ENCODE results near the gene SMARCB1.
"Not testable (repeated sequence)": the region's sequence is repeated elsewhere in the genome, so short reads cannot be mapped to it uniquely, and the experiment has no call there.

The SMARCB1 gene

GRCh38 chr22:23857606-23858483 is 71.1 kb downstream of the SMARCB1 start, which contains the start of gene SLC2A11:
SLC2A11 (plus strand) TSS chr22:23857875; CDS start chr22:23858000, 125 bp downstream.
- H3K27ac Mint-ChIP-seq = peak within 1 kb of the TSS; percentile 86
- peak within 1 kb of the TSS; percentile 92 for H3K4me3 Mint-ChIP-seq
- H3K9me3 Mint-ChIP-seq = no peaks in the 10 kb centered on the region
- no peaks in the 10 kb centered on the region for H3K36me3 Mint-ChIP-seq (ENCODE audit: low read depth)
- DNase-seq (ENCODE audit: low spot score) = peak; percentile 97
- H3K4me1 Mint-ChIP-seq (ENCODE audit: low read depth) = peaks cover 17% of the 10 kb centered on the region
- H3K27me3 Mint-ChIP-seq (ENCODE audit: low read depth) = peaks cover 7% of the 10 kb centered on the region

GRCh38 chr22:23858484-23858815 is 71.7 kb downstream of the SMARCB1 start:
- H3K36me3 Mint-ChIP-seq (ENCODE audit: low read depth) = no peaks in the 10 kb centered on the region
- H3K4me1 Mint-ChIP-seq (ENCODE audit: low read depth) = peaks cover 17% of the 10 kb centered on the region
- DNase-seq (ENCODE audit: low spot score) = no peak
- peak overlapping the region; percentile 92 for H3K4me3 Mint-ChIP-seq
- H3K9me3 Mint-ChIP-seq = no peaks in the 10 kb centered on the region
- H3K27me3 Mint-ChIP-seq (ENCODE audit: low read depth) = peaks cover 7% of the 10 kb centered on the region
- H3K27ac Mint-ChIP-seq = peak overlapping the region; percentile 75

DNA sequence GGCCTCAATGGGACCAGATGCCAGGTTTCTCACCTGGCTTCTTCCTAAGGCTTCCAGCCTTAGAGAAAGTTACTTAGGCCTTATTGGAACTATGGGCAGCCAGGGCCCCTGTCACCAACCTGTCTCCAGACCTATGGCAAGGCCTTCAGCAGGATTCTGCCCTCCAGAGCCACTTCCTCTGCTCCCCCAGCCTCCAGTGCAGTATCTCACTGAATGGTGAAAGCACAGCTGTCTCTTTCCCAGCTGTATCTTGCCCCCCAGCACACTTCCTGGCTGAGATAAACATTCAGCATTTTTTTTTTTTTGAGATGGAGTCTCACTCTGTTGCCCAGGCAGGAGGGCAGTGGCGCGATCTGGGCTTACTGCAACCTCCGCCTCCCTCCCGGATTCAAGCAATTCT is 72.4 kb downstream of the SMARCB1 start:
- peaks cover 17% of the 10 kb centered on the region for H3K4me1 Mint-ChIP-seq (ENCODE audit: low read depth)
- no peaks in the 10 kb centered on the region for H3K36me3 Mint-ChIP-seq (ENCODE audit: low read depth)
- H3K9me3 Mint-ChIP-seq = no peaks in the 10 kb centered on the region
- no peak for DNase-seq (ENCODE audit: low spot score)
- H3K27ac Mint-ChIP-seq = no peak overlapping the region
- H3K27me3 Mint-ChIP-seq (ENCODE audit: low read depth) = peaks cover 7% of the 10 kb centered on the region
- peak overlapping the region; percentile 92 for H3K4me3 Mint-ChIP-seq

DNA sequence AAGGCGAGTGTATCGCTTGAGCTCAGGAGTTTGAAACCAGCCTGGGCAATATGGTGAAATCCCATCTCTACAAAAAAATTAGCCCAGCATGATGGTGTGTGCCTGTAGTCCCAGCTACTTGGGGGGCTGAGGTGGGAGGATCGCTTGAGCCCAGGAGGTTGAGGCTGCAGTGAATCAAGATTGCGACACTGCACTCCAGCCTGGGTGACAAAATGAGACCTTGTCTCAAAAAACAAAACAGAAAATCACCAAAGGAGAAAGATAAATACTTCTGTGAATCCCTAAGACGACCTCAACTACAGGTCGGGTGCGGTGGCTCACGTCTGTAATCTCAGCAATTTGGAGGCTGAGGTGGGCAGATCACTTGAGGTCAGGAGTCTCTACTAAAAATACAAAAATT is 73.4 kb downstream of the SMARCB1 start:
- H3K4me1 Mint-ChIP-seq (ENCODE audit: low read depth) = peaks cover 17% of the 10 kb centered on the region
- not testable (repeated sequence) for H3K9me3 Mint-ChIP-seq; H3K36me3 Mint-ChIP-seq (ENCODE audit: low read depth); H3K4me3 Mint-ChIP-seq; H3K27me3 Mint-ChIP-seq (ENCODE audit: low read depth); DNase-seq (ENCODE audit: low spot score); H3K27ac Mint-ChIP-seq

DNA sequence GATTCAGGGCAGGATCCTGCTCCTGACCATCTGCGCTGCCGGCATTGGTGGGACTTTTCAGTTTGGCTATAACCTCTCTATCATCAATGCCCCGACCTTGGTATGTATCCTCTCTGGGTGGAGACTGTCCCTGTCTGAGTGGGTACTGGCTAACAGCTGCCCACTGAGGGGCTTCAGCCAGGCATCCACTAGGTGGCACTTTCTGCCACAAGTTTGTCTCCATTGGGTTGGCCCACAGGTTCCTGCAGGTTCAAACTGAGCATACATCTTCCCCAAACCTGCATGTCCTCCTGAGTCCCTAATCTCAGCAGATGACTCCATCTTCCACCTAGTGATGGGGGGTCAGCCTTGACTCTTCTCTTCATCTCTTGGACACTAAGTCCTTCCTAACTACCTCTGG is 75.3 kb downstream of the SMARCB1 start:
- no peak overlapping the region for H3K27ac Mint-ChIP-seq
- peaks cover 3% of the 10 kb centered on the region for H3K27me3 Mint-ChIP-seq (ENCODE audit: low read depth)
- H3K36me3 Mint-ChIP-seq (ENCODE audit: low read depth) = no peaks in the 10 kb centered on the region
- DNase-seq (ENCODE audit: low spot score) = peak; percentile 36
- H3K4me1 Mint-ChIP-seq (ENCODE audit: low read depth) = peaks cover 17% of the 10 kb centered on the region
- no peak overlapping the region for H3K4me3 Mint-ChIP-seq
- no peaks in the 10 kb centered on the region for H3K9me3 Mint-ChIP-seq

DNA sequence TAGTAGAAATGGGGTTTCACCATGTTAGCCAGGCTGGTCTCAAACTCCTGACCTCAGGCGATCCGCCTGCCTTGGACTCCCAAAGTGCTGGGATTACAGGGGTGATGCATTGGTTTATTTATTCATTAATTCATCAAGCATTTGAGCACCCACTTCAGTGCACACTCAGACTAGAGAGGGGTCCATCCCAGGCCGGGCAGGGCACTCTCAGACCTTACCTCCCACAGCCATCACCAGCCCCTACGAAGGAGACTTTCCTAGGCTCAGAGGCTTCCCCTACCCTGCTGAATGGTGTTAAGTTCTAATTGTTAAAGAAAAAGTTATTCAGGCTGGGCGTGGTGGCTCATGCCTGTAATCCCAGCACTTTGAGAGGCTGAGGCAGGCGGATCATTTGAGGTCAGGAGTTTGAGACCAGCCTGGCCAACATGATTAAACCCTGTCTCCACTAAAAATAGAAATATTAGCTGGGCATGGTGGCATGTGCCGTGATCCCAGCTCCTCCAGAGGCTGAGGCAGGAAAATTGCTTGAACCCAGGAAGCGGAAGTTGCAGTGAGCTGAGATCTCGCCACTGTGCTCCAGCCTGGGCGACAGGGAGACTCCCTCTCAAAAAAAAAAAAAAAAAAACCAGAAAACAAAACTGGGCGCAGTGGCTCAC is 77.9 kb downstream of the SMARCB1 start:
- not testable (repeated sequence) for H3K4me1 Mint-ChIP-seq (ENCODE audit: low read depth); H3K9me3 Mint-ChIP-seq; H3K27me3 Mint-ChIP-seq (ENCODE audit: low read depth); H3K27ac Mint-ChIP-seq; DNase-seq (ENCODE audit: low spot score); H3K4me3 Mint-ChIP-seq; H3K36me3 Mint-ChIP-seq (ENCODE audit: low read depth)

- Mint-ChIP-seq H3K4me3 (no peak overlapping the region), H3K36me3 (ENCODE audit: low read depth) (no peaks in the 10 kb centered on the region), H3K9me3 (no peaks in the 10 kb centered on the region), H3K27me3 (ENCODE audit: low read depth) (no peaks in the 10 kb centered on the region), H3K4me1 (ENCODE audit: low read depth) (no peaks in the 10 kb centered on the region), H3K27ac (no peak overlapping the region)
- DNase-seq (ENCODE audit: low spot score) = no peak
Observed at GRCh38 chr22:23868580-23868979, 81.8 kb downstream of the SMARCB1 start.

DNA sequence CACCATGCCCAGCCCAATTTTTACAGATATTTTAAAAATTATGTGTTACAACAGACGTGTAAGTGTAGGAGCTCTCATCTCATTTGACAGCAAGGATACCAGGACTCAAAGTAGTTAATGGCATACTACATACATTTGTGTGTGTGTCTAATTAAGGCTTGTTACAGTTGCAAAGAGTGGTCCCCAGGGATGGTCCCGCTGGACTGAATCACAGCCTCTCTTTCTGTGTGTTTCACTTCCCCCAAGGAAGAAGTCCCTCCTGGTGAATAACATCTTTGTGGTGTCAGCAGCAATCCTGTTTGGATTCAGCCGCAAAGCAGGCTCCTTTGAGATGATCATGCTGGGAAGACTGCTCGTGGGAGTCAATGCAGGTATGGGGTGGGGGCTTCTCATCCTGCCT is 88.1 kb downstream of the SMARCB1 start:
- no peaks in the 10 kb centered on the region for H3K36me3 Mint-ChIP-seq (ENCODE audit: low read depth)
- no peaks in the 10 kb centered on the region for H3K4me1 Mint-ChIP-seq (ENCODE audit: low read depth)
- H3K27ac Mint-ChIP-seq = no peak overlapping the region
- no peak for DNase-seq (ENCODE audit: low spot score)
- no peak overlapping the region for H3K4me3 Mint-ChIP-seq
- H3K9me3 Mint-ChIP-seq = no peaks in the 10 kb centered on the region
- no peaks in the 10 kb centered on the region for H3K27me3 Mint-ChIP-seq (ENCODE audit: low read depth)

- Mint-ChIP-seq H3K4me1 (ENCODE audit: low read depth) (no peaks in the 10 kb centered on the region), H3K9me3 (no peaks in the 10 kb centered on the region), H3K36me3 (ENCODE audit: low read depth) (no peaks in the 10 kb centered on the region), H3K27me3 (ENCODE audit: low read depth) (no peaks in the 10 kb centered on the region), H3K4me3 (no peak overlapping the region), H3K27ac (no peak overlapping the region)
- no peak for DNase-seq (ENCODE audit: low spot score)
Observed at GRCh38 chr22:23875801-23876200, 89.0 kb downstream of the SMARCB1 start.

GRCh38 chr22:23877566-23877965 is 90.8 kb downstream of the SMARCB1 start:
- no peaks in the 10 kb centered on the region for H3K9me3 Mint-ChIP-seq
- H3K36me3 Mint-ChIP-seq (ENCODE audit: low read depth) = no peaks in the 10 kb centered on the region
- no peak overlapping the region for H3K4me3 Mint-ChIP-seq
- H3K4me1 Mint-ChIP-seq (ENCODE audit: low read depth) = no peaks in the 10 kb centered on the region
- H3K27ac Mint-ChIP-seq = no peak overlapping the region
- no peaks in the 10 kb centered on the region for H3K27me3 Mint-ChIP-seq (ENCODE audit: low read depth)
- no peak for DNase-seq (ENCODE audit: low spot score)

- no peak for DNase-seq (ENCODE audit: low spot score)
- no peaks in the 10 kb centered on the region for H3K9me3 Mint-ChIP-seq
- no peaks in the 10 kb centered on the region for H3K27me3 Mint-ChIP-seq (ENCODE audit: low read depth)
- H3K4me3 Mint-ChIP-seq = no peak overlapping the region
- H3K27ac Mint-ChIP-seq = no peak overlapping the region
- H3K36me3 Mint-ChIP-seq (ENCODE audit: low read depth) = no peaks in the 10 kb centered on the region
- H3K4me1 Mint-ChIP-seq (ENCODE audit: low read depth) = no peaks in the 10 kb centered on the region
Observed at GRCh38 chr22:23878219-23878618, 91.5 kb downstream of the SMARCB1 start.

- Mint-ChIP-seq H3K4me3 (no peak overlapping the region), H3K36me3 (ENCODE audit: low read depth) (no peaks in the 10 kb centered on the region), H3K27me3 (ENCODE audit: low read depth) (no peaks in the 10 kb centered on the region), H3K27ac (no peak overlapping the region), H3K4me1 (ENCODE audit: low read depth) (no peaks in the 10 kb centered on the region), H3K9me3 (no peaks in the 10 kb centered on the region)
- DNase-seq (ENCODE audit: low spot score) = no peak
Observed at GRCh38 chr22:23882370-23882769, 95.6 kb downstream of the SMARCB1 start.

GRCh38 chr22:23883658-23884057 is 96.9 kb downstream of the SMARCB1 start:
- DNase-seq (ENCODE audit: low spot score) = no peak
- H3K4me3 Mint-ChIP-seq = no peak overlapping the region
- no peaks in the 10 kb centered on the region for H3K9me3 Mint-ChIP-seq
- H3K27ac Mint-ChIP-seq = no peak overlapping the region
- H3K36me3 Mint-ChIP-seq (ENCODE audit: low read depth) = no peaks in the 10 kb centered on the region
- no peaks in the 10 kb centered on the region for H3K27me3 Mint-ChIP-seq (ENCODE audit: low read depth)
- H3K4me1 Mint-ChIP-seq (ENCODE audit: low read depth) = no peaks in the 10 kb centered on the region

DNA sequence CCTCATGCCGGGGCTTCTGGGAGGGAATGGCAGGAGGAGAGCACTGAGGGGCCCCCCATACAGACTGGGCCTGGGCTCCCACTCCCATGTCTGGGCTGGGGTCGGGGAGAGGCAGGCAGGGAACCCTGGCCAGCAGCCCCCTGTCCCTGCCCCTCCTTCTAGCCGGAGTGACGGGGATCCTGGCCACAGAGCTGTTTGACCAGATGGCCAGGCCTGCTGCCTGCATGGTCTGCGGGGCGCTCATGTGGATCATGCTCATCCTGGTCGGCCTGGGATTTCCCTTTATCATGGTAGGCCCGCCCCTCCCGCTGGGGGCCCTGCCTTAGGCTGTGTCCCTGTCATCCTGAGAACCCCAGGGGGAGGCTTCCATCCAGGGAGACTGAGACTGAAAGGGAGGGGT is 97.4 kb downstream of the SMARCB1 start:
- Mint-ChIP-seq H3K9me3 (no peaks in the 10 kb centered on the region), H3K4me3 (no peak overlapping the region), H3K27me3 (ENCODE audit: low read depth) (no peaks in the 10 kb centered on the region), H3K27ac (no peak overlapping the region), H3K4me1 (ENCODE audit: low read depth) (no peaks in the 10 kb centered on the region), H3K36me3 (ENCODE audit: low read depth) (no peaks in the 10 kb centered on the region)
- DNase-seq (ENCODE audit: low spot score) = no peak
